GM19372 (cell line): ENCODE results near the gene FLVCR1.
"Not testable (repeated sequence)": the region's sequence is repeated elsewhere in the genome, so short reads cannot be mapped to it uniquely, and the experiment has no call there.

Experiments
- ATAC-seq: cut with Tn5 transposase; IDR thresholded peaks from one replicate; pipeline ENCODE4 v1.9.1; 2021; ENCODE audit warnings: mild to moderate bottlenecking, low read depth, moderate library complexity; ENCODE audit not compliant: unreplicated experiment

Gene FLVCR1

DNA sequence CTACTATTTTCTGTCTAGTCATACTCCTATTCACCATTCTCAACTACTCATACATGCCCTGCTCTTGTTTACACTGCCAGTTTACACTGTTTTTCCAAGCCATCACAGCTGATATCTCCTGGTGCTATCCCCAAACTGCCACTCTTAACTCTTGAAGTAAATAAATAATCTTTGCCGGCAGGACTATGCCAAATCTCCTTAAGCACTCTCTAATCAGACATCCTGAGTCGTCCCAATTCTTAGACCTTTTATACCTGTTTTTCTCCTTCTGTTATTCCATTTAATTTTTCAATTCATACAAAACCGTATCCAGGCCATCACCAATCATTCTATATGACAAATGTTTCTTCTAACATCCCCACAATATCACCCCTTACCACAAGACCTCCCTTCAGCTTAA is 55.6 kb downstream of the FLVCR1 start:
- not testable (repeated sequence) for ATAC-seq

DNA sequence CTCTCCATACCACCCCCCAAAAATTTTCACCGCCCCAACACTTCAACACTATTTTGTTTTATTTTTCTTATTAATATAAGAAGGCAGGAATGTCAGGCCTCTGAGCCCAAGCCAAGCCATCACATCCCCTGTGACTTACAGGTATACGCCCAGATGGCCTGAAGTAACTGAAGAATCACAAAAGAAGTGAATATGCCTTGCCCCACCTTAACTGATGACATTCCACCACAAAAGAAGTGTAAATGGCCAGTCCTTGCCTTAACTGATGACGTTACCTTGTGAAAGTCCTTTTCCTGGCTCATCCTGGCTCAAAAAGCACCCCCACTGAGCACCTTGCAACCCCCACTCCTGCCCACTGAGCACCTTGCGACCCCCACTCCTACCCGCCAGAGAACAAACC is 56.0 kb downstream of the FLVCR1 start:
- not testable (repeated sequence) for ATAC-seq

DNA sequence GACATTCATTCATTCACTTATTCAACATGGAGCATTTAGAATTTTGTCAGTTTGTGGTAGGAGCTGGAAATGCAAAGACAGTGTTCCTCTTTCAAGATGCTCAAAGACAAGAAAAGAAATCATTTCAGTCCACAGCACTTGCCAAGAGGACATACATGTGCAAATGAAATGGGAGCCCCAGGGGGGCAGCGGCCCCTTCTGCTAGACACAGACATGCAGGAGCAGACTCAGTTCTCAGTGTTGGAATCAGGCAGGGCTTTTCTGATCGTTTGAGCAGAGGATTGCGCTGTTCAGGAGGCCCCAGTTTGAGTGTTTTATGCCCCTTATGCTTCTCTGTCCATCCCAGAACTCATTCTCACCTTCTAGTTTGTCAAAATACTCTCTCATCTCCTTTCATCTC is 56.7 kb downstream of the FLVCR1 start:
- no peak for ATAC-seq

DNA sequence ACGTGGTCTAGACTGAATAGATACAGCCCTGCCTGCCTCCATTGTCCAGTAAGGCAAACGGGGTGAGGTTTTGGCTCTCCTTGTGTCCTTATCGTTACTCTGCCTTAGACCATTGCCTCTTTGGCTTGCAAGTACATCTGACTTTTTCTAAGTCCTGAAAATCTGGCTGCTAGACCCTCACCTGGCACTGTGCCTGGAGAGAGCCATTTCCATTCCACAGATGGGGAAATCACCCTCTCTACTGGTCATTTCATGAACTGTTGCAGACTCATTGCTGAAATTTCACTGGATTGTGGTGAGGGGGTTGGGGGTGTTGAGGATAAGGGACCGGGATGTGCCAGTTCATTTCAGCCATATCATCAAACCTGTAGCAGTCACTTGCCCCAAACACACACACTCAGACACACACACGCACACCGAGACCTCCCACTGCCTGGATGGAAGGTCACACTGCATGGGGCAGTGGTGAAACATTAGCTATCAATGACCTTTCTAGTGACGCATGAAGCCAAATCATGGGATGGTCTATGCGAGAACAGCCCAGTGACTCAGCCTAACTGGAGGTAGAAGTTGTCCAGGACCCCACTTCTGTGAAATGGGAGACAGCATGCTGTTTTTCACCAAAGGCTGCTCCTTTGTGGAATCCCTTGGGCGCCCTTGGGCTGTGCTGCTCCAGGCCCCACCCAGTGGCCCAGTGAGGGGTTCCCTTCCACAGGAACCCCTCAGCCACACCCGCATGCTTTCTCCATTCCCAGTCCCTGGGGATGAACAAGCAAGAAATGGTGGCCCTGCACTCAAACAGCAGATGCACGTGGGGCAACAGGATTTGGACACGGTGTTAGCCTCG is 57.4 kb downstream of the FLVCR1 start:
- no peak for ATAC-seq

DNA sequence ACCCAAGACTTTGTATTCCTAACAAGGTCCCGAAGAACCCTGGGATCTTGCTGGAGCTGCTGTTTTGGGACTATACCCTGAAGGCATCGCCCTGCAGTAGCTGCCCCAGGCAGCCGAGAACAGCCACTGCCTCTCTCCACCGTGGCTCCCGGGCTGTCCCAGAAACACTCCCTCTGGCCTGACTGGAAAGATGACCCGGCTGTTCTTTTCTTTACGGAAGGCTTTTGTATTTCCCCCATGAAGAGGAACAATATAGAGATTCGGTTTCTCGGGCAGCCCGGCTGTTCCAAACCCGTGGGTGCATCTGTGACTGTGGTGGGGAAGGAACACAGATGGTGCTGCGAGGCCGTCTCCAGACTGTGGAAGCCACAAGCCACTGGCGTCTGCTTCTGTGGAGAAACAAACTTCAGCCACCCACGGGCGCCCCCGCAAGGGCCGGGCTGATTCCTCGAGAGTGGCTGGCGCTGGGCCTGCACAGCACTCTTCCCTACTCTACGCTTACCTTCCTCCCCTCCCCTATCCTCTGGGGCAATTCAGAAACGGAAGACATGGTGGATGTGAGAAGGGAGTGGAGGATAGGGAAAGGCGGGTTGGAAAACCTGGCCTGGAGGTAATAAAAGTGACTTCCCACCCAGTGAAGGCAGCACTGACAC is 58.5 kb downstream of the FLVCR1 start:
- ATAC-seq, result no peak

DNA sequence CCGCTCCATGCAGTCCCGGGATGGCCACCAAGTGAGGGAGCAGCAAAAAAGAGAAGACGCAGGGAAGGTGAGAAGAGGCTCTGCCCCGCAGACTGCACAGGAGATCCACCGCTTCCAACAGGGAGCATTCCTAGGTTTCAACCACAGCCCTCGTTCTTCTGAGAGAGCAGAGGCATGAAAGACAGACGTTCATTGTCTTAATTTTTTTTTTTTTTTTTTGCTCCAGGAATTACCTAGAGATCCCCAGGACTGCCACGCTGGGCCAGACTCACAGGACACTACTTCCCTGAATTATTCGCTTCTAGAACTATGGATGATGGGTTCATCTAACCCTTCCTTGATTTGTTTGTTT is 59.0 kb downstream of the FLVCR1 start:
- ATAC-seq, result no peak

DNA sequence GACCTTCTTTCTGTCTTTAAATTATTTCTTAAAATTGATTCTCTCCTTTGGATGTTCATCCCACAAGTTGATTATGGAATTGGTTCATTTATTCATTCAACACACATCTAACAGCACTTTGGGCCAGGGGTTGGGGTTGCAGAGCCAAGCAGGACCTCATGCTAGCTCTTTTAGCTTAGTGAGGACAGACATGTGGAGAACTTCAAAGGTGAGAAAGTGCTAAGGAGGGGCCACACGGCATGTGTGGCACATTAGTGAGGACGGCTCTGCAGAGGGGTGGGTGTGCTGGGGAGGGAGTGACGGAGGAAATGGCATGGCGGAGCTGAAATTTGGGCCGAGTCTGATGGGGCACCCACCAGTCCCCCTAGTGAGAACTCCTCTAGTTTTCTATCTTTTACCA is 59.8 kb downstream of the FLVCR1 start:
- ATAC-seq, result no peak

DNA sequence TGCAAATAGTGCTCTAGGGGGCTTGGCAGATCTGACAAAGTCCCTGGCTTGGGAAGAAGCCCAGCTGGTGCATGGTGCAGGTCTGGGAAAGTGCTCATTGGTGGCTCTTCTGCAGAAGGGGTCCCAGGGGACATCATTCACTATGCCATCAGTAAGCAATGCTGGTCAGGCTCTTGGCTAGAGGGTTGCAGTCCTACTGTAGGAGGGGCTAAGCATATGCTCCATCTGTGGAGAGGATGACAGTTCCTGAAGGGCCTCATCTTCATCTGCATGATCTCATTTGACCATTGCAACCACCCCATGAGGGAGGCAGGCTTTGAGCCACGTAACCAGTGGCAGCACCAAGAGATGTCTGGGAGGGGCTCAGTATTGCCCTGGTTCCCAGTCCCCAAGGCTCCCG is 60.7 kb downstream of the FLVCR1 start:
- ATAC-seq, result no peak

DNA sequence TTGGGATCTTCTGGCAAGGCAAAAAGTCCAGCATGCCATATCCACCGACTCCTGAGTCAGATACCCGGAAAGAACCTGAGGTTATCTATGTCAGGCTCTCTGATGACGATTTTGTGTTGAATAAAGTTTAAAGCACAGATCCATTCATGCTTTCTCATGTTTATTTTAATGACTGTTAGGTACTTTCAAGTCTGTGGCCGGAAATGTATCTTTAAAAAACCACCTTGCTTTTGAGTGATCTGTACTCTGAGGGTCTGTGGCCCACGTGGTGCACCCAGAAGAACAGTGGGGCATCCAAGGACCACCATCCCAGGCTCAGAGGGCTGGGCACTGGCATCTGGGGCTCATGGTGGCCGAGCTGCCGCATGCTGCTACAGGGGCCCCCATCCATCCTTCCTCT is 62.2 kb downstream of the FLVCR1 start:
- no peak for ATAC-seq

DNA sequence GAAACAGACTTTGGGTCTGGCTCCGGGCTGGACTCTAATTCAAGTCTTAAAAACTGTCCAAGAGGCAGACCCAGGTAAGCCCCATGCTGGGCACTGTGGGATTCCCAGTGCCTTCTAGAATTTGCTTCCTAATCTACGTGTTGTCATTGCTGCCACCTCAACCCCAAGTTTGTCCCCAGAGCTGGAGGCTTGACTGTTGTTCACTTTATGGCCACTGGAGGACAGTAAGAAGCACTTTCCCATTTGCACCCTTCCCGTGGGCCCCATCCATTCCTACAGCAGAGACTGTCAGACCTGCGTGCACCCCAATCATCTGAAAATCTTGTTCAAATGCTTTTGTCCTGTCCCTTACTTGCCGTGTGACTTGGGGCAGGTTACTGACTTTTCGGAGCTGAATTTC is 62.8 kb downstream of the FLVCR1 start:
- no peak for ATAC-seq

DNA sequence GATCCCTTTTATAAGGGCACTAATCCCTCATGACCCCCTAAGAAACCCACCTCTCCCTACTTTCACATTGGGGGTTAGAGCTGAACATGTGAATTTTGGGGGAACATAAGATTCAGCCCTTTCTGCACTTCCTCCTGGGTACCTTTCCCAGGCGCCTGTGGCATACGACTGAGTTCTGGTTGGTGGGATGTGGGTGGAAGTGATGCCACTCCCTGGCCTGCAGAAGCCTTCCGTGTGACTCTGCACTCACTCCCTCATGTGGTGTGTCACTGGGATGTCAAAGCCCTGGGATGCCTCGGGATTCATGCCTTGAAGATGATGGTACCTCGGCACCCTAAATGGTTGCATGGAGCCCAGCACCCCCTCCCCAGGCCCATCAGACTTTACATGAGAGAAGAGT is 63.9 kb downstream of the FLVCR1 start:
- no peak for ATAC-seq

DNA sequence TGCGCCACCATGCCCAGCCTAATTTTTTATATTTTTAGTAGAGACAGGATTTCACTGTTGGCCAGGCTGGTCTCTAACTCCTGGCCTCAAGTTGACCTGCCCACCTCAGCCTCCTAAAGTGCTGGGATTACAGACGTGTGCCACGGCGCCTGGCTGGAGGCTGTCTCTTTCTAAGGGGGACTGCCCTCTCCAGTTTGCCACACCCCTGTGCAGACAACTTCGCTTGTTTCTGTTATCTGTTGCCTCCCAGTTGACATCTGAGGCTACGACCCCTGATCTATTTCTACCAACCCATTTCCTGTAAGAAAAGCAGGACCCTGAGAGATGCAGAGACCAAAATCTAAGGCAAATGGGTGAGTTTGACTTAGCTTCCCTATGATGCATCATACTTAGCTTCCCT is 68.3 kb downstream of the FLVCR1 start:
- no peak for ATAC-seq

DNA sequence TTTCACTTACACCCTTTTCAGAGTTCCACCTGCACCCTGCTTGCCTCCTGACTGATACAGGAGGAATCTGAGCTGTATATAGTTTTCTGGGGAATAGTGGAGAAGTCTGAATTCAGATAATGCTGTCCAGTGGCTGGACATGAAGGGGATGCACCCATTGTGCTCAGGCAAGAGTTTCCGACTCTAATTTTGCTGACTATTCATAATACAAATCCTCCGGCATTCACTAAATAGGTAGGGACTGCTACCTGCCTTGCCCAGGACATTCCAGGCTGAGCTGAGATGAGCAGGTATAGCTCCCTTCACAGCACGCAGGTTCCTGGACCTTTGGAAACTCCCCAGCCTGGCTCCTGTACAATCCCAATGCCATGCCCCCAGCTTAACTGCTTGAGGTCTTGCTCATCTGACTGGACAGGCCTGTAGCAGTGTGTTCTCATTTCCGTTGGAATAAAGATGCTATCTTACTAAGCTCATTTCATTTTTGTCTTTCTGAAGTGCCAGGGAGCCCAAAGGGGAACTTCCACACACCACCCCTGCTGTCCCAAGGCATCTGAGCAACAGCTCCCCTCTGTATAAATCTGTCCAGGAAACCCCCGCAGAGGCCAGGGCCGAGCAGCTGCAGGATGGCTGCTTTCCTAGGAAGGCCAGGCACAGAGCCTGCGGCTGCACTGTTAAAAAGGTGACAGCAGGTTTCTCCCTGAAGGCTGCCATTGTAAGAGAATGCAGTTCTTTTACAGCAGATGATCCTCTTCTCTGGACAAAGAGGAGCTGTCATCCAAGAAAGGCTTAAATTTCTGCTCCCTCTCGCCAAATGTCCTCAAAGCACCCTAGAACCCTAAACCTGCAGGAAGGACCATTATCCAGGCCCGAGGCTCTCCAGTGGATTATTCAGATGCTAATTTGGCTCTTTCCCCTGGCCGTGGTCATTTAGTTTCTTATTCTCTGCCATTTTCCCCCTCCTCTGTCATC is 70.5 kb downstream of the FLVCR1 start:
- ATAC-seq, result peak; percentile 60

DNA sequence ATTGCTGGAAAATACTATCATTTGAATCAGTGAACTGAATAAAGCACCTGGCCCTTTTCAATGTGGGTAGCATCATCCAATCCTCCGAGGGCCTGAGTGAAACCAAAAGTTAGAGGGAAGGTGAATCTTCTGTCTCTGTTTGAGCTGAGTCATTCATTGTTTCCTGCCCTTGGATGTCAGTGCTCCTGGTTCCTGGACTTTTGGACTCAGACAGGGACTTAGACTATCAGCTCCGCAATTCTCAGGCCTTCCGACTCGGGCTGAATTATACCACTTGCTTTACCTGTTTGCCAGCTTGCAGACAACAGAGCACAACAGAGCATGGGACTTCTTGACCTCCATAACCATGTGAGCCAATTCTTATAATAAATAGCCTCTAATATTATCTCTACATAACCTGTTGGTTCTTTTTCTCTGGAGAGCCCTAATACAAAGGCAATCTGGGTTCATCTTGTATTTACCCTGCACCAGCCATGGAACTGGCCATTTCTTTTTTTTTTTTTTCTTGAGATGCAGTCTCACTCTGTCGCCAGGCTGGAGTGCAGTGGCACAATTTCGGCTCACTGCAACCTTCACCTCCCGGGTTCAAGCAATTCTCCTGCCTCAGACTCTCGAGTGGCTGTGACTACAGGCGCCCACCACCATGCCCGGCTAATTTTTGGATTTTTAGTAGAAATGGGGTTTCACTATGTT is 73.1 kb downstream of the FLVCR1 start:
- no peak for ATAC-seq

DNA sequence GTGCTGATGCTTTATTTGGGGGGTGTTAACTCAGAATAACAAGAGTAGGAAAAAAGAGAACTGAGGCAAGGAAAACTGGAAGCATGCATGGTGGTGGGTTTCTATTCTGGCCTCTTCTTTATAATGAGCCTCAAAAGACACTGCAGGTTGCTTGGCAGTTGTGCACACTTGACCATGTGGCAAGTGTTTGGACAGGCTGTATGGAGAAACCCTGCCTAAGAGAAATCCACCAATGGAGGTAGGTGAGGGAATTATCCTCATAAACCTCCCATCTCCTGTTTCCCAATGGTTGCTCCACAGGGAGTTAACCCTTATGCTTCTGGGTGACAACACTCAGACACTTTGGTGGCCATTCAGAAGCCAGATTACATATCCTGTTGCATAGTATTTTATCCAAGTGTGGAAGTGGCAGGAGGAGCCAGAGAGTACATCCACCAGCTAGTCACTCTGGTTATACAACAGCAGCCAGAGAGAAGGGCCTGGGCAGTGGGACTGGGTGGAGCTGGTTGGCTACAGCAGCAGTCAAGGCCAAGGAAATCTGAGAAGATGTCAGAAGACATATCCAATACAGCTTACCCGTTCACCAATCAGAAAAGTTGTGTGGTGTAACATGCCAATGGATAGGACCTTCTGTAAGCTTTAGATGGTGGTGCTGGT is 75.9 kb downstream of the FLVCR1 start:
- ATAC-seq, result no peak

DNA sequence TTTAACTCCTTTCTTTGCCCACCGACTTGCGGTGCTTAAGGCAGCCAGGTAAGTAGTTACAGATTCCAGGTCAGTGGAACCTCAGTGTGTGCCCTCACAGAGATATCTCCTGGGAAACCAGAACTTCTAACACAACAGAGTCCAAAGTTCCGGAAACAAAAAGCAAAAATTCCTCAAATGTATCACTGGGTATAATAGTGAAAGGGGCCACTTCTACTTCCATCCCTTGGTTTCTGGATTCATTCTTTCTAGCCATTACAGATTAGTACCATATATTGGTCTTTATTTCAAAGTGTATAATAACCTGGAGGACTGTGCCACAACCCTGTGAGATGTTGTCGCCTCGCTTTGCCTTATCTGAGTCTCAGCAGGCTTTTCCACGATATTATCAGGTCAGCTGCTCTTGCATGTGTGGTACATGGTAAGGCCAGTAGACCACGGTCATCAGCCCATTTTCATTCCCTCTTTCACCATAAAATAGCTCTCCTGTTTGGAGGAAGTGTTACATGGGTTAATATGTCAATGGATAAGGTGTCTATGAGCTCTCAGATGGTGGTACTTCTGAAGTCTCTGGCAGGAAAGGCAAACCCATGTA is 77.4 kb downstream of the FLVCR1 start:
- no peak for ATAC-seq

DNA sequence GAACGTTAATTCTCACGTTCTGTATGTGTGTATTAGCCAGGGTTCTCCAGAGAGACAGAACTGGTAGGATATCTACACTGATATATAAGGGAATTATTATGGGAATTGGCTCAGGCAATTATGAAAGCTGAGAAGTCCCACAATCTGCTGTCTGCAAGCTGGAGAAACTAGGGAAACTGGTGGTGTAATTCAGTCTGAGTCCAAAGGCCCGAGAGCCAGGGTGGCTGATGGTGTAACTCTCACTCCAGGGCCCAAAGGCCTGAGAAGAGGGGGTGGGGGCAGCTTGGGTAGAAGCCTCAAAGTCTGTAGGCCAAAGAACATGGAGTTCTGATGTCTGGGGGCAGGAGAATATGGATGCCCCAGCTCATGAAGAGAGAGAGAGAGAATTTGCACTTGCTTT is 79.0 kb downstream of the FLVCR1 start:
- no peak for ATAC-seq

DNA sequence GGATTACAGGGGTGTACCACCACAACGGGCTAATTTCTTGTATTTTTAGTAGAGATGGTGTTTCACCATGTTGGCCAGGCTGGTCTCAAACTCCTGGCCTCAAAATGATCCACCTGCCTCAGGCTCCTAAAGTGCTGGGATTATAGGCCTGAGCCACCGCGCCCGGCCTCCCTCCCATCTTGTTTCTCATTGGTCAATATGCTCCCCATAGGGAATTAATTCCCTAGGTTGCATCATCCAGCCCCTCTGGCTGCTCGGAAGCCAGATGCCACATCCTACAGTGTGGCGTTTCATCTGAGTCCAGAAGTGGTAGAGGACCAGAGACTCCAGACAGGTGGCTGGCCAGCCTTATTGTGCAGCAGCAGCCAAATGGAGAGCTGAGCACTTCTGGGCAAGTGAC is 80.8 kb downstream of the FLVCR1 start:
- no peak for ATAC-seq

DNA sequence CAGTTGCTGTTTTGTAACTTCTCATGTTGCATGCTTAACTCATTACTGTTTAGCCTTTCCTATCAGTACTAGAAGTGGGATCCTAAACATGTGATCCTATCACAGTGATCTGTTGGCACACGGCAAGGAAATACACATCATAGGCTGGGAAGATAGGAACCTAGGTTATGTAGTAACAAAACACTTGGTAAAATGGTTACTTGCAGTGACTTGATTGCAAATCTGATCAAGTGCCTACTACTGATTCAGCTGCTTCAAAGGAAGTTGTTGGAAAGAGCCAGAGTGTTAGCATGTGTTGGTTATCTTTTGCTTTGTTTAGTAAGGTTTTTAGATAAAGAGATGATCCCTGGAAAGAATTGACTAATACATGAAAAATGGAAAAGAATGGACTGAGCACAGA is 83.4 kb downstream of the FLVCR1 start:
- no peak for ATAC-seq
